ENCODE data around the gene TBL1XR1. TPM values are rescaled to one million over a fixed set of nuclear protein-coding genes. Genes with fewer than 3 reads are reported as not detected.

Gene TBL1XR1
- total RNA-seq, 1 experiment from 2014 or later, result 81.0 TPM

- DNase-seq, result no peak
- H3K79me2 ChIP-seq (ENCODE audit: low read length), result peaks cover 98% of the 10 kb centered on the region
- H3K9me3 ChIP-seq (ENCODE audit: low read length), result no peaks in the 10 kb centered on the region
- no peaks in the 10 kb centered on the region for H4K20me1 ChIP-seq (ENCODE audit: insufficient read depth, low read depth, low read length)
- peak overlapping the region; percentile 2; the same call in 1 of the 2 replicates for H3K9ac ChIP-seq (ENCODE audit: low read length)
- no peaks in the 10 kb centered on the region for H3K9me2 ChIP-seq (replicated peaks; ENCODE audit: insufficient read depth, low read length)
- peak overlapping the region; percentile 55 for H3K4me2 ChIP-seq (ENCODE audit: low read depth, low read length, poor library complexity, severe bottlenecking)
- H2AFZ ChIP-seq (ENCODE audit: low read length), result no peak overlapping the region
- H3K27ac ChIP-seq (ENCODE audit: low read length), result peak overlapping the region; percentile 73
- no peak overlapping the region for H3K4me3 ChIP-seq (ENCODE audit: low read length)
- H3K27me3 ChIP-seq (ENCODE audit: low read length), result no peaks in the 10 kb centered on the region
- H3K4me1 ChIP-seq (ENCODE audit: low read length), result peaks cover 80% of the 10 kb centered on the region
- no peaks in the 10 kb centered on the region for H3K36me3 ChIP-seq (ENCODE audit: insufficient read depth, low read length)
These were observed 86.4 kb downstream of the TBL1XR1 start for GRCh38 chr3:177110895-177111294.

GRCh38 chr3:177110386-177110785 is 86.9 kb downstream of the TBL1XR1 start:
- H3K4me3 ChIP-seq (ENCODE audit: low read length), result peak overlapping the region; percentile 32; the same call in 1 of the 2 replicates
- H3K27me3 ChIP-seq (ENCODE audit: low read length), result no peaks in the 10 kb centered on the region
- H2AFZ ChIP-seq (ENCODE audit: low read length), result no peak overlapping the region
- H3K4me1 ChIP-seq (ENCODE audit: low read length), result peaks cover 85% of the 10 kb centered on the region
- no peaks in the 10 kb centered on the region for H3K36me3 ChIP-seq (ENCODE audit: insufficient read depth, low read length)
- no peaks in the 10 kb centered on the region for H3K9me2 ChIP-seq (replicated peaks; ENCODE audit: insufficient read depth, low read length)
- peaks cover 98% of the 10 kb centered on the region for H3K79me2 ChIP-seq (ENCODE audit: low read length)
- H3K9me3 ChIP-seq (ENCODE audit: low read length), result no peaks in the 10 kb centered on the region
- no peak for DNase-seq
- H3K9ac ChIP-seq (ENCODE audit: low read length), result peak overlapping the region; percentile 32; the same call in 1 of the 2 replicates
- peak overlapping the region; percentile 55 for H3K4me2 ChIP-seq (ENCODE audit: low read depth, low read length, poor library complexity, severe bottlenecking)
- no peaks in the 10 kb centered on the region for H4K20me1 ChIP-seq (ENCODE audit: insufficient read depth, low read depth, low read length)
- peak overlapping the region; percentile 73 for H3K27ac ChIP-seq (ENCODE audit: low read length)

- no peaks in the 10 kb centered on the region for H3K27me3 ChIP-seq (ENCODE audit: low read length)
- H3K9me3 ChIP-seq (ENCODE audit: low read length), result no peaks in the 10 kb centered on the region
- peak overlapping the region; percentile 32 for H3K9ac ChIP-seq (ENCODE audit: low read length)
- H2AFZ ChIP-seq (ENCODE audit: low read length), result no peak overlapping the region
- no peaks in the 10 kb centered on the region for H3K36me3 ChIP-seq (ENCODE audit: insufficient read depth, low read length)
- no peaks in the 10 kb centered on the region for H4K20me1 ChIP-seq (ENCODE audit: insufficient read depth, low read depth, low read length)
- peak overlapping the region; percentile 73 for H3K27ac ChIP-seq (ENCODE audit: low read length)
- peaks cover 98% of the 10 kb centered on the region for H3K79me2 ChIP-seq (ENCODE audit: low read length)
- H3K9me2 ChIP-seq (replicated peaks; ENCODE audit: insufficient read depth, low read length), result no peaks in the 10 kb centered on the region
- peaks cover 87% of the 10 kb centered on the region for H3K4me1 ChIP-seq (ENCODE audit: low read length)
- peak; percentile 76 for DNase-seq
- H3K4me3 ChIP-seq (ENCODE audit: low read length), result peak overlapping the region; percentile 32
- H3K4me2 ChIP-seq (ENCODE audit: low read depth, low read length, poor library complexity, severe bottlenecking), result peak overlapping the region; percentile 55
These were observed 87.5 kb downstream of the TBL1XR1 start for GRCh38 chr3:177109688-177110330.

GRCh38 chr3:177108648-177109047 is 88.6 kb downstream of the TBL1XR1 start:
- Histone ChIP-seq H3K36me3 (ENCODE audit: insufficient read depth, low read length) (no peaks in the 10 kb centered on the region), H2AFZ (ENCODE audit: low read length) (no peak overlapping the region), H3K9ac (ENCODE audit: low read length) (no peak overlapping the region), H3K4me3 (ENCODE audit: low read length) (no peak overlapping the region), H4K20me1 (ENCODE audit: insufficient read depth, low read depth, low read length) (no peaks in the 10 kb centered on the region), H3K27ac (ENCODE audit: low read length) (peak overlapping the region; percentile 73), H3K9me2 (replicated peaks; ENCODE audit: insufficient read depth, low read length) (no peaks in the 10 kb centered on the region), H3K9me3 (ENCODE audit: low read length) (no peaks in the 10 kb centered on the region), H3K79me2 (ENCODE audit: low read length) (peaks cover 98% of the 10 kb centered on the region), H3K27me3 (ENCODE audit: low read length) (no peaks in the 10 kb centered on the region), H3K4me2 (ENCODE audit: low read depth, low read length, poor library complexity, severe bottlenecking) (peak overlapping the region; percentile 79), H3K4me1 (ENCODE audit: low read length) (peaks cover 81% of the 10 kb centered on the region)
- no peak for DNase-seq

GRCh38 chr3:177107461-177108239 is 89.6 kb downstream of the TBL1XR1 start:
- no peak overlapping the region for H3K4me3 ChIP-seq (ENCODE audit: low read length)
- peaks cover 98% of the 10 kb centered on the region for H3K79me2 ChIP-seq (ENCODE audit: low read length)
- peaks cover 71% of the 10 kb centered on the region for H3K4me1 ChIP-seq (ENCODE audit: low read length)
- no peak overlapping the region for H2AFZ ChIP-seq (ENCODE audit: low read length)
- H4K20me1 ChIP-seq (ENCODE audit: insufficient read depth, low read depth, low read length), result no peaks in the 10 kb centered on the region
- peak overlapping the region; percentile 73 for H3K27ac ChIP-seq (ENCODE audit: low read length)
- H3K9ac ChIP-seq (ENCODE audit: low read length), result peak overlapping the region; percentile 46; the same call in 1 of the 2 replicates
- H3K9me2 ChIP-seq (replicated peaks; ENCODE audit: insufficient read depth, low read length), result no peaks in the 10 kb centered on the region
- H3K9me3 ChIP-seq (ENCODE audit: low read length), result no peaks in the 10 kb centered on the region
- H3K4me2 ChIP-seq (ENCODE audit: low read depth, low read length, poor library complexity, severe bottlenecking), result peak overlapping the region; percentile 79
- no peaks in the 10 kb centered on the region for H3K27me3 ChIP-seq (ENCODE audit: low read length)
- no peaks in the 10 kb centered on the region for H3K36me3 ChIP-seq (ENCODE audit: insufficient read depth, low read length)
- no peak for DNase-seq

GRCh38 chr3:177106594-177106993 is 90.7 kb downstream of the TBL1XR1 start:
- no peak for DNase-seq
- peak overlapping the region; percentile 79 for H3K4me2 ChIP-seq (ENCODE audit: low read depth, low read length, poor library complexity, severe bottlenecking)

GRCh38 chr3:177106184-177106583 is 91.1 kb downstream of the TBL1XR1 start:
- H3K36me3 ChIP-seq (ENCODE audit: insufficient read depth, low read length), result no peaks in the 10 kb centered on the region
- DNase-seq, result peak; percentile 86
- no peaks in the 10 kb centered on the region for H3K9me2 ChIP-seq (replicated peaks; ENCODE audit: insufficient read depth, low read length)
- peak overlapping the region; percentile 49 for H3K4me3 ChIP-seq (ENCODE audit: low read length)
- H2AFZ ChIP-seq (ENCODE audit: low read length), result no peak overlapping the region
- H3K27ac ChIP-seq (ENCODE audit: low read length), result peak overlapping the region; percentile 73
- no peaks in the 10 kb centered on the region for H4K20me1 ChIP-seq (ENCODE audit: insufficient read depth, low read depth, low read length)
- peaks cover 60% of the 10 kb centered on the region for H3K4me1 ChIP-seq (ENCODE audit: low read length)
- no peaks in the 10 kb centered on the region for H3K9me3 ChIP-seq (ENCODE audit: low read length)
- no peaks in the 10 kb centered on the region for H3K27me3 ChIP-seq (ENCODE audit: low read length)
- H3K4me2 ChIP-seq (ENCODE audit: low read depth, low read length, poor library complexity, severe bottlenecking), result peak overlapping the region; percentile 79
- H3K79me2 ChIP-seq (ENCODE audit: low read length), result peaks cover 99% of the 10 kb centered on the region
- H3K9ac ChIP-seq (ENCODE audit: low read length), result peak overlapping the region; percentile 46

More at GRCh38 chr3:177106594-177106993, 90.7 kb downstream of the TBL1XR1 start:
- Histone ChIP-seq H2AFZ (ENCODE audit: low read length) (no peak overlapping the region), H3K27me3 (ENCODE audit: low read length) (no peaks in the 10 kb centered on the region), H3K4me1 (ENCODE audit: low read length) (peaks cover 64% of the 10 kb centered on the region), H3K9me2 (replicated peaks; ENCODE audit: insufficient read depth, low read length) (no peaks in the 10 kb centered on the region), H3K4me3 (ENCODE audit: low read length) (peak overlapping the region; percentile 49), H3K9ac (ENCODE audit: low read length) (peak overlapping the region; percentile 46), H3K9me3 (ENCODE audit: low read length) (no peaks in the 10 kb centered on the region), H3K36me3 (ENCODE audit: insufficient read depth, low read length) (no peaks in the 10 kb centered on the region), H3K79me2 (ENCODE audit: low read length) (peaks cover 99% of the 10 kb centered on the region), H4K20me1 (ENCODE audit: insufficient read depth, low read depth, low read length) (no peaks in the 10 kb centered on the region), H3K27ac (ENCODE audit: low read length) (peak overlapping the region; percentile 73)

- Histone ChIP-seq H3K27ac (ENCODE audit: low read length) (peak overlapping the region; percentile 73), H4K20me1 (ENCODE audit: insufficient read depth, low read depth, low read length) (no peaks in the 10 kb centered on the region), H3K79me2 (ENCODE audit: low read length) (peaks cover 99% of the 10 kb centered on the region), H3K27me3 (ENCODE audit: low read length) (no peaks in the 10 kb centered on the region), H3K36me3 (ENCODE audit: insufficient read depth, low read length) (no peaks in the 10 kb centered on the region), H3K9me3 (ENCODE audit: low read length) (no peaks in the 10 kb centered on the region), H3K4me2 (ENCODE audit: low read depth, low read length, poor library complexity, severe bottlenecking) (peak overlapping the region; percentile 79), H3K4me3 (ENCODE audit: low read length) (peak overlapping the region; percentile 49), H3K9me2 (replicated peaks; ENCODE audit: insufficient read depth, low read length) (no peaks in the 10 kb centered on the region), H3K9ac (ENCODE audit: low read length) (no peak overlapping the region), H3K4me1 (ENCODE audit: low read length) (peaks cover 54% of the 10 kb centered on the region), H2AFZ (ENCODE audit: low read length) (no peak overlapping the region)
- DNase-seq, result no peak
These were observed 91.7 kb downstream of the TBL1XR1 start for GRCh38 chr3:177105623-177106022.
